Tongue (tissue), 2 donors: Measurements from ENCODE around the gene SAE1. TPM values are rescaled to one million over a fixed set of nuclear protein-coding genes. Genes with fewer than 3 reads are reported as not detected.
"Not testable (repeated sequence)": the region's sequence is repeated elsewhere in the genome, so short reads cannot be mapped to it uniquely, and the experiment has no call there.

ENCODE experiments used
- DNase-seq: peaks from one replicate; pipeline ENCODE4 v3.0.0-alpha.2; 2015
- total RNA-seq: library from RNA; depleted of rRNA; stranded (reverse); fragments of >200 nt; gene quantifications from one replicate; pipeline ENCODE4 v1.2.3, GENCODE V29; 2014

Gene SAE1
- total RNA-seq, 1 donor from 2014 or later, result 90.8 TPM

- no peak for DNase-seq
Observed at GRCh38 chr19:47132194-47132852, 1.7 kb downstream of the SAE1 start.

- DNase-seq, result no peak
Observed at GRCh38 chr19:47133021-47133471, 2.4 kb downstream of the SAE1 start.

- DNase-seq, result no peak
Observed at GRCh38 chr19:47134545-47134944, 3.9 kb downstream of the SAE1 start.

- DNase-seq, result no peak
Observed at GRCh38 chr19:47135156-47135555, 4.5 kb downstream of the SAE1 start.

- not testable (repeated sequence) for DNase-seq
Observed at GRCh38 chr19:47141252-47141651, 10.6 kb downstream of the SAE1 start.

- no peak for DNase-seq
Observed at GRCh38 chr19:47141695-47142094, 11.1 kb downstream of the SAE1 start.

GRCh38 chr19:47142779-47143178 lies 12.1 kb downstream of the SAE1 start:
- no peak for DNase-seq

- peak; percentile 39 for DNase-seq
Observed at GRCh38 chr19:47143322-47144073, 12.9 kb downstream of the SAE1 start.

- DNase-seq, result no peak
Observed at GRCh38 chr19:47144630-47145029, 14.0 kb downstream of the SAE1 start.

GRCh38 chr19:47145639-47146486 lies 15.2 kb downstream of the SAE1 start:
- no peak for DNase-seq

- no peak for DNase-seq
Observed at GRCh38 chr19:47146920-47147319, 16.3 kb downstream of the SAE1 start.

- DNase-seq, result no peak
Observed at GRCh38 chr19:47151627-47152026, 21.0 kb downstream of the SAE1 start.

GRCh38 chr19:47152205-47152604 lies 21.6 kb downstream of the SAE1 start:
- no peak for DNase-seq

- peak; percentile 71 for DNase-seq
Observed at GRCh38 chr19:47152632-47153031, 22.0 kb downstream of the SAE1 start.

GRCh38 chr19:47153266-47153665 lies 22.6 kb downstream of the SAE1 start:
- no peak for DNase-seq

GRCh38 chr19:47155148-47155547 lies 24.5 kb downstream of the SAE1 start:
- peak; percentile 76 for DNase-seq

- DNase-seq, result no peak
Observed at GRCh38 chr19:47156861-47157430, 26.3 kb downstream of the SAE1 start.

- DNase-seq, result peak; percentile 54
Observed at GRCh38 chr19:47157431-47158321, 27.0 kb downstream of the SAE1 start.

- no peak for DNase-seq
Observed at GRCh38 chr19:47158367-47158791, 27.7 kb downstream of the SAE1 start.

GRCh38 chr19:47158879-47159503 lies 28.4 kb downstream of the SAE1 start:
- no peak for DNase-seq
